Aortic smooth muscle cell (primary cell): Measurements from ENCODE around the gene CAMSAP3. TPM values are rescaled to one million over a fixed set of nuclear protein-coding genes. Genes with fewer than 3 reads are reported as not detected.

Source experiments
- total RNA-seq: library from RNA; depleted of rRNA; stranded (reverse); fragments of >200 nt; gene quantifications from 2 replicates; pipeline ENCODE4 v1.2.3, GENCODE V29; 2014

CAMSAP3 gene
- total RNA-seq: not detected in 2 replicates

GRCh38 chr19:7595466-7596133 lies at the start of gene CAMSAP3:
Gene CAMSAP3, plus strand, starts transcription at chr19:7595863. Its CDS starts 140 bp downstream, at chr19:7596003.

DNA sequence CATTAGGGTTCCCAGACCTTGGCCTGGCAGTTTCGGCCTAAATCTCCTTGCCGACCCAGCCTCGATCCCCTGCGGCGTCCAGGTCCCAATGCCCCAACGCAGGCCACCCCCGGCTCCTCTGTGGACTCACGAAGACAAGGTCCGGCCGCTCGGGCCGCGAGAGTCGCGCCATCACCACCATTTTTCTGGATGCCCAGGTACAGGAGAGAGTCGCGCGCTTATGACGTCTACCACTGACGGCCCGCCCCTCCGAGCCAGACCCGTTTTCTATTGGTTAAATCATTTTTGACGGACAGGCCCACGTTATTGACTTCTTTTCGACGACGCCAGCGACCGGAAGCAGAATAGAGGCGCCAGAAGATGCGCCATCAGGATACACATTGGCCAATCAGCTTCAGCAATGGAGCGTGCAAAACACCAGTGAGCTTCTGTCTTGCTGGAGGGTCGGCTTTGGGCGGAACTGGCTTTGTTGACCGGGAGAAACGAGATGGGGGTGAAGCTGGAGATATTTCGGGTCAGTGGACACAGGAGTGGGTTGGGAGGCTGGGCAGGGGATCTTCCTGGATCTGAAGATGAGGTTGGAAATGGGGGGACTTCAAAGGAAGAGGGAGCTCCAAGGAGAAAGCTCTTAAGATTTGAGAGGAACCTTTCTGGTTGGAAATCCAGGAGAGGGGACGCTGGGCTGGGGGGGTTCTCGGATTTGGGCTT lies 33.8 kb downstream of the CAMSAP3 start, which contains the start of the genes PET100 and XAB2:
PET100 (plus strand) TSS at position 447 of the 708 bp plus-strand sequence; CDS start at position 488, 41 bp downstream.
XAB2 (minus strand) TSS at position 199 of the 708 bp plus-strand sequence; CDS start at position 181, 18 bp downstream.

DNA sequence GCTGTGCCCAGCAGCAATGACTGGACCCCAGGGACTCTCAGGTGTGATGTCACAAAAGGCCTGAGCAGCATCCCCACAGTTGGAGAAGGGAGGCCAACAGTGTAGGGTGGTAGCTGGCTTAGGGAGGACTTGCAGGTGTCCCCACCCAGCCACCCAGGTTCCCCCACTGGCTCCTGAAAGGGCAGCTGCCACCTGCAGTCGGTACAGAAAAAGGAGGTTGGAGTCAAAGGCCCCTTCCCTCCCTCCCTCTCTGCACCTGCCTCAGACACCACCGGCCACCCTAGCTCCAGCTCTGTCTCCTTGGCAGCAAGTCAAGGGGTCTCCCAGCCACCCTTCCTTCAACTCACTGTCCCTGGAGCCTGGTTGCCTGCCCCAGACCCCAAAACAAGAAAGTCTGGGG lies 38.0 kb downstream of the CAMSAP3 start, which contains the start of gene PCP2:
PCP2 (minus strand) TSS at position 22 of the 400 bp plus-strand sequence. CDS start 262 bp downstream, outside the sequence.

DNA sequence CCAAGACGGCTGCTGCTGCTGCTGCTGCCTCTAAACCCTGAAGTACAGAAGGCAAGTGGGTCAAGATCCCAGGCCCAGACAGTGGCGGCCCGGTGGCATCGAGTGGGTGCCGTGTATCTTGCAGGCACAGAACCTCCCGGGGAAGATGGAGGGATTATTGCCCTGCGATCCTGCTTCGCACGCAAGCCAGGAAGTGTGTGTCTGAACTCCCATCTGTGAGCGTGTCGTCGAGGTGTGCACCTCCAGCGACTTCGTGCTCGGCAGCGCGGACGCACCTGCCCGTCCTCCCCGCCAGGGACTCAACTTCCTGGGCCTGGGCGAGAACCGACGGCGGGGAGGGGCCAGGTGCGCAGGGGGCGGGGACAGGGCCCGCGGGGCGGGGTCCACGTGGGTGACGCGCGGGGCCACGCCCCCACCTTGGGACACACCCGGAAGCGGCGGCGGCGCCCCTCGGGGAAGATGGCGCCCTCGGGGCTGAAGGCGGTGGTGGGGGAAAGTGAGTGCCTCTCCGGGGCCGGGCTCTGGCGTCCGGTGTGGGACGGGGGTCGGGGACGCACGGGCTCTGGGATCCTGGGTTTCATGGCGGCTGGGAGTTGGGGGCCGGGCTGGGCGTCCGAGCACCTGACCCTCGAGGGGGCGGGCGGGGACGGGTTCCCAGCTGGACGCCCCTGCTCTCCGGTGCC lies 41.2 kb downstream of the CAMSAP3 start, which contains the start of gene STXBP2:
STXBP2 (plus strand) TSS at position 420 of the 683 bp plus-strand sequence; CDS start at position 460, 40 bp downstream.

Other genes with a start within 250 kb of the CAMSAP3 start
- 22.7 and 25.2 TPM in 2 replicates for gene ARHGEF18, start 246.9 kb upstream of the CAMSAP3 start, total RNA-seq
- 1.7 and 2.7 TPM in 2 replicates for gene PEX11G, start 106.8 kb upstream of the CAMSAP3 start, total RNA-seq
- 6.6 and 9.5 TPM in 2 replicates for gene ZNF358, start 79.8 kb upstream of the CAMSAP3 start, total RNA-seq
- 5.3 and 6.1 TPM in 2 replicates for gene MCOLN1, start 73.2 kb upstream of the CAMSAP3 start, total RNA-seq
- 62.2 and 63.2 TPM in 2 replicates for gene PNPLA6, start 60.1 kb upstream of the CAMSAP3 start, total RNA-seq
- 19.3 and 22.5 TPM in 2 replicates for gene XAB2, start 33.7 kb downstream of the CAMSAP3 start, total RNA-seq
- gene PET100, start 33.9 kb downstream of the CAMSAP3 start, total RNA-seq: 37.4 and 45.7 TPM in 2 replicates
- gene PCP2, start 37.9 kb downstream of the CAMSAP3 start, total RNA-seq: not detected in 2 replicates
- gene STXBP2, start 41.2 kb downstream of the CAMSAP3 start, total RNA-seq: 1.4 and 2.0 TPM in 2 replicates
- not detected in 2 replicates for gene RETN, start 73.2 kb downstream of the CAMSAP3 start, total RNA-seq
- gene MCEMP1, start 81.2 kb downstream of the CAMSAP3 start, total RNA-seq: not detected in 2 replicates
- 102 and 104 TPM in 2 replicates for gene TRAPPC5, start 85.0 kb downstream of the CAMSAP3 start, total RNA-seq
- not detected in 2 replicates for gene FCER2, start 106.3 kb downstream of the CAMSAP3 start, total RNA-seq
- not detected in 2 replicates for gene CLEC4G, start 136.2 kb downstream of the CAMSAP3 start, total RNA-seq
- not detected in 2 replicates for gene CD209, start 151.7 kb downstream of the CAMSAP3 start, total RNA-seq
- not detected in 2 replicates for gene CLEC4M, start 167.4 kb downstream of the CAMSAP3 start, total RNA-seq
- 13.6 and 15.2 TPM in 2 replicates for gene EVI5L, start 234.4 kb downstream of the CAMSAP3 start, total RNA-seq